SK-N-SH (cell line): ENCODE results near the gene OR52E4.

Experiments used
- CTCF ChIP-seq: fragments of 200-600 bp; sonication (generic); IDR thresholded peaks from 2 replicates; pipeline ENCODE4 v1.6.1; 2017; ENCODE audit warnings: antibody characterized with exemption, mild to moderate bottlenecking, moderate library complexity
- EP300 ChIP-seq, 2 experiments: IDR thresholded peaks; 2 replicates each; pipeline versions ENCODE4 v1.4.0 to v1.6.1; 2012; ENCODE audit warnings: borderline replicate concordance in 1 of 2, low read depth in 1 of 2, low read length in 1 of 2
- GABPA ChIP-seq: IDR thresholded peaks from 2 replicates; pipeline ENCODE4 v1.4.0; 2012; ENCODE audit warnings: low read depth, mild to moderate bottlenecking
- RAD21 ChIP-seq: IDR thresholded peaks from 2 replicates; pipeline ENCODE4 v1.6.1; 2012; ENCODE audit warnings: mild to moderate bottlenecking, low read length
- ZBTB33 ChIP-seq: IDR thresholded peaks from 2 replicates; pipeline ENCODE4 v1.4.0; 2012; ENCODE audit warnings: low read depth, borderline replicate concordance

- no peak for TF ChIP-seq CTCF
- TF ChIP-seq EP300 (IDR thresholded peaks at IDR 0.05; ENCODE audit: borderline replicate concordance in 1 of 2, low read depth in 1 of 2, low read length in 1 of 2) = no peak
- no peak for TF ChIP-seq GABPA
- no peak for TF ChIP-seq RAD21
- TF ChIP-seq ZBTB33 = no peak
Measured at GRCh38 chr11:5922749-5923426, 42.5 kb downstream of the OR52E4 start.
